Transverse colon (tissue), 4 donors: ENCODE results near the gene TMEM129.

ENCODE experiments used
- EP300 ChIP-seq: sonication (generic); formaldehyde crosslinking; IDR thresholded peaks from one replicate; pipeline ENCODE4 v1.6.1; 2017; ENCODE audit warnings: antibody characterized with exemption, low read depth
- POLR2A ChIP-seq: fragments of 450-650 bp; IDR thresholded peaks from one replicate; pipeline ENCODE4 v1.6.1; 2016; ENCODE audit warnings: antibody characterized with exemption, mild to moderate bottlenecking, moderate library complexity
- POLR2AphosphoS5 ChIP-seq, 3 donors: sonication (generic); formaldehyde crosslinking; IDR thresholded peaks; one replicate each; pipeline ENCODE4 v1.6.1; 2016; ENCODE audit warnings: antibody characterized with exemption in 3 of 3
- TF ChIP-seq, protein P1 (sequence below), 5 experiments: fragments of 200-600 bp in 3 of 5; fragments of 450-650 bp in 2 of 5; sonication (generic) in 3 of 5; IDR thresholded peaks; 1 replicate in 2 of 5; 2 replicates in 3 of 5; pipeline ENCODE4 v1.5.1; 2016 to 2017; ENCODE audit warnings: antibody characterized with exemption in 5 of 5, inconsistent platforms in 3 of 5, mild to moderate bottlenecking in 2 of 5, moderate library complexity in 1 of 5

DNA sequence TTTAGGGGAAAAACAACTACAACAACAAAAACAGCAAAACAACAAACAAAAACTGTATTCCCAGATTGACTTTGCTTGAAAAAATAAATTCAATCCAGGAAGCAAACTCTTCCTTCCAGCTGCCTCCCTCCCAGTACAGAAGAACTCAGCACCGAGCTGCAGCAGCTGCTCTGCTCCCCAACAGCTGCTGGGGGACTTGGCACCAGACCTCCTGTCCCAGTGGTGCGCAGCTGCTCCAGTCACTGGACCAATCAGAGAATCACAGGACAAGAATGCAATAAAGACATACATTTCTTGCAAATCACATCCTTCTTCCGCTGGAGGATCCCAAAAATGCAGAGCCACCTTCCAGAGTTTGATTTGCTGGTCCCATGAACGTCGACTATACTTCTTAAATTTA lies 25.2 kb downstream of the TMEM129 start:
- TF ChIP-seq POLR2A (no peak), POLR2AphosphoS5 (IDR thresholded peaks at IDR 0.05) (no peak), EP300 (no peak)
- TF ChIP-seq, protein P1, sequence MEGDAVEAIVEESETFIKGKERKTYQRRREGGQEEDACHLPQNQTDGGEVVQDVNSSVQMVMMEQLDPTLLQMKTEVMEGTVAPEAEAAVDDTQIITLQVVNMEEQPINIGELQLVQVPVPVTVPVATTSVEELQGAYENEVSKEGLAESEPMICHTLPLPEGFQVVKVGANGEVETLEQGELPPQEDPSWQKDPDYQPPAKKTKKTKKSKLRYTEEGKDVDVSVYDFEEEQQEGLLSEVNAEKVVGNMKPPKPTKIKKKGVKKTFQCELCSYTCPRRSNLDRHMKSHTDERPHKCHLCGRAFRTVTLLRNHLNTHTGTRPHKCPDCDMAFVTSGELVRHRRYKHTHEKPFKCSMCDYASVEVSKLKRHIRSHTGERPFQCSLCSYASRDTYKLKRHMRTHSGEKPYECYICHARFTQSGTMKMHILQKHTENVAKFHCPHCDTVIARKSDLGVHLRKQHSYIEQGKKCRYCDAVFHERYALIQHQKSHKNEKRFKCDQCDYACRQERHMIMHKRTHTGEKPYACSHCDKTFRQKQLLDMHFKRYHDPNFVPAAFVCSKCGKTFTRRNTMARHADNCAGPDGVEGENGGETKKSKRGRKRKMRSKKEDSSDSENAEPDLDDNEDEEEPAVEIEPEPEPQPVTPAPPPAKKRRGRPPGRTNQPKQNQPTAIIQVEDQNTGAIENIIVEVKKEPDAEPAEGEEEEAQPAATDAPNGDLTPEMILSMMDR (IDR thresholded peaks at IDR 0.05), result no peak
